Psoas muscle (tissue), 8 donors: ENCODE data around the gene GPC1. TPM values are rescaled to one million over a fixed set of nuclear protein-coding genes. Genes with fewer than 3 reads are reported as not detected.
"Not testable (repeated sequence)": the region's sequence is repeated elsewhere in the genome, so short reads cannot be mapped to it uniquely, and the experiment has no call there.

ENCODE experiments used
- ATAC-seq, 4 donors: fragments of 200-7000 bp; cut with Tn5 transposase; one replicate each; pipeline ENCODE4 v1.9.1; 2020; ENCODE audit warnings: moderate library complexity in 3 of 4, mild to moderate bottlenecking in 2 of 4
- DNase-seq, 2 donors: peaks; one replicate each; pipeline ENCODE4 v3.0.0-alpha.2; 2020
- H3K27ac ChIP-seq: fragments of 200-600 bp; one replicate; pipeline ENCODE4 v1.8.0; 2022
- H3K27me3 ChIP-seq, 3 donors: fragments of 200-600 bp in 1 of 3; one replicate each; pipeline versions ENCODE4 v1.6.1 to v1.8.0; 2013 to 2022; ENCODE audit warnings: low read length in 2 of 3, mild to moderate bottlenecking in 2 of 3, moderate library complexity in 1 of 3; ENCODE audit not compliant: insufficient read depth in 3 of 3
- H3K36me3 ChIP-seq, 2 donors: fragments of 200-600 bp in 1 of 2; one replicate each; pipeline versions ENCODE4 v1.6.1 to v1.8.0; 2013 to 2022; ENCODE audit warnings: low read depth in 1 of 2, mild to moderate bottlenecking in 1 of 2, moderate library complexity in 1 of 2; ENCODE audit not compliant: insufficient read depth in 1 of 2
- H3K4me1 ChIP-seq: fragments of 200-600 bp; one replicate; pipeline ENCODE4 v1.8.0; 2022
- H3K4me3 ChIP-seq: fragments of 200-600 bp; one replicate; pipeline ENCODE4 v1.8.0; 2022; ENCODE audit warnings: mild to moderate bottlenecking
- H3K9me3 ChIP-seq: fragments of 200-600 bp; one replicate; pipeline ENCODE4 v1.8.0; 2022
- CTCF ChIP-seq: fragments of 200-600 bp; IDR thresholded peaks from one replicate; pipeline ENCODE4 v1.8.0; 2022; ENCODE audit warnings: antibody characterized with exemption
- WGBS, 3 donors: extraction: QIAGEN DNeasy Blood & Tissue Kit; methylation state at CpG; one replicate each; pipeline versions ENCODE4 v1.1.6 to v1.1.7; 2013; 5-methylcytosine and 5-hydroxymethylcytosine counted together
- intact Hi-C, 2 donors: fragments of 100-400 bp; cut with DNase I; formaldehyde crosslinking; loops; one replicate each; pipeline versions ENCODE4 v1.11.0 to v1.14.2; 2022
- polyA plus RNA-seq, 3 donors: library from polyadenylated mRNA; stranded (reverse); fragments of 200-250 nt; gene quantifications; one replicate each; pipeline ENCODE4 v1.2.3, GENCODE V29; 2013
- total RNA-seq, 4 donors: library from RNA; stranded (reverse); fragmentation: NEBNext Ultra II Directional in 2 of 4; extraction: Animal tissue kit (Norgen Biotek cat#: 25700) in 2 of 4; gene quantifications; one replicate each; pipeline versions ENCODE4 v1.2.1 to v1.2.4, GENCODE V29; 2021 to 2023
- donor health status: healthy with polysubstance abuse.
- donor health status: DM: no; HTN: no; CAD: no; lungs with moderate emphysema.
- donor health status: Bipolar disorder and iron deficiency.
- donor health status: healthy.
- donor health status: DM: yes; HTN: yes; CAD: no.
- donor health status: DM: no; HTN: no; CAD: no.
- donor health status: DM: no; HTN: no; CAD: no.
- donor health status: DM: yes; HTN: yes; CAD: no.

The GPC1 gene
- total and polyA plus RNA-seq, 7 donors = 85.4 to 180 (median 116) TPM

- intact Hi-C loops = no loop called here
- Histone ChIP-seq H3K36me3 (no peaks in the 10 kb centered on the region), H3K4me1 (no peaks in the 10 kb centered on the region), H3K9me3 (peaks cover 3% of the 10 kb centered on the region), H3K27me3 (no peaks in the 10 kb centered on the region), H3K4me3 (no peak overlapping the region), H3K27ac (no peak overlapping the region)
- no peak for TF ChIP-seq CTCF
- 86 to 94% (median 92%) methylated on average over 11 of the region's 11 CpGs for WGBS, 3 donors
- DNase-seq (no peak), ATAC-seq (no peak)
Observed at GRCh38 chr2:240482141-240482540, 46.7 kb downstream of the GPC1 start.

- H3K36me3 ChIP-seq = no peaks in the 10 kb centered on the region
- H3K9me3 ChIP-seq = peaks cover 19% of the 10 kb centered on the region
- H3K27ac ChIP-seq = no peak overlapping the region
- intact Hi-C loops = no loop called here
- H3K27me3 ChIP-seq = no peaks in the 10 kb centered on the region
- 77 to 88% (median 78%) methylated on average over 2 of the region's 2 CpGs for WGBS, 3 donors
- no peak for TF ChIP-seq CTCF
- no peak for ATAC-seq
- H3K4me1 ChIP-seq = no peaks in the 10 kb centered on the region
- DNase-seq = no peak
- no peak overlapping the region for H3K4me3 ChIP-seq
Observed at GRCh38 chr2:240491483-240491882, 56.0 kb downstream of the GPC1 start.

GRCh38 chr2:240494194-240494793, 58.8 kb downstream of the GPC1 start:
- intact Hi-C loops = no loop called here
- DNase-seq (no peak), ATAC-seq (no peak)
- peaks cover 9% of the 10 kb centered on the region for H3K9me3 ChIP-seq
- peaks cover 0 to 13% of the 10 kb centered on the region in 2 donors for H3K36me3 ChIP-seq
- H3K27me3 ChIP-seq = no peaks in the 10 kb centered on the region
- no peaks in the 10 kb centered on the region for H3K4me1 ChIP-seq
- TF ChIP-seq CTCF = no peak
- H3K4me3 ChIP-seq = no peak overlapping the region
- no peak overlapping the region for H3K27ac ChIP-seq
- WGBS, 3 donors = 90 to 93% (median 92%) methylated on average over 1 of the region's 1 CpG

- H3K4me3 ChIP-seq, H3K9me3 ChIP-seq, intact Hi-C loops, H3K27ac ChIP-seq, ATAC-seq, H3K4me1 ChIP-seq, H3K27me3 ChIP-seq, DNase-seq: not testable (repeated sequence)
- TF ChIP-seq CTCF = peak; percentile 23
- WGBS, 3 donors = 66 to 78% (median 75%) methylated on average over 11 of the region's 11 CpGs
- peaks cover 0 to 13% of the 10 kb centered on the region in 2 donors for H3K36me3 ChIP-seq
Observed at GRCh38 chr2:240494942-240495341, 59.5 kb downstream of the GPC1 start.

GRCh38 chr2:240497082-240497481, 61.6 kb downstream of the GPC1 start:
- ATAC-seq, DNase-seq, H3K9me3 ChIP-seq, H3K27me3 ChIP-seq, H3K4me1 ChIP-seq, H3K27ac ChIP-seq, intact Hi-C loops, H3K4me3 ChIP-seq: not testable (repeated sequence)
- 96 to 99% (median 97%) methylated on average over 7 of the region's 7 CpGs for WGBS, 3 donors
- H3K36me3 ChIP-seq = peaks cover 0 to 13% of the 10 kb centered on the region in 2 donors
